Neural cell (in vitro differentiated cells): ENCODE data around the gene IQCN. TPM values are rescaled to one million over a fixed set of nuclear protein-coding genes. Genes with fewer than 3 reads are reported as not detected.

ENCODE experiments used
- H2AFZ ChIP-seq: fragments of 200-600, 300-800 bp; sonication (generic), shearing (Covaris generic); 2 replicates; pipeline ENCODE4 v1.6.0; 2014; ENCODE audit warnings: low read depth, mild to moderate bottlenecking, antibody characterized with exemption, low read length, moderate library complexity
- H3F3A ChIP-seq: fragments of 200-600 bp; shearing (Covaris generic); 2 replicates; pipeline ENCODE4 v1.6.1; 2016; ENCODE audit warnings: mild to moderate bottlenecking, moderate library complexity, mixed read lengths, antibody characterized with exemption, low read length; ENCODE audit not compliant: insufficient read depth, poor library complexity, severe bottlenecking
- H3K27ac ChIP-seq: fragments of 200-600, 300-800 bp; sonication (generic), shearing (Covaris generic); 2 replicates; pipeline ENCODE4 v1.5.1; 2014; ENCODE audit warnings: mild to moderate bottlenecking, low read length, moderate library complexity
- H3K27me3 ChIP-seq: fragments of 300-800, 200-600 bp; sonication (generic), shearing (Covaris generic); 2 replicates; pipeline ENCODE4 v1.6.0; 2014; ENCODE audit warnings: mild to moderate bottlenecking, low read depth, low read length, moderate library complexity; ENCODE audit not compliant: insufficient read depth
- H3K36me3 ChIP-seq: fragments of 300-800, 200-600 bp; sonication (generic), shearing (Covaris generic); 2 replicates; pipeline ENCODE4 v1.5.1; 2014; ENCODE audit warnings: mild to moderate bottlenecking, antibody characterized with exemption, low read length, moderate library complexity; ENCODE audit not compliant: insufficient read depth
- H3K4me2 ChIP-seq: fragments of 300-800, 200-600 bp; sonication (generic), shearing (Covaris generic); 2 replicates; pipeline ENCODE4 v1.6.0; 2014; ENCODE audit warnings: mild to moderate bottlenecking, low read length
- H3K4me3 ChIP-seq: fragments of 300-800, 200-600 bp; sonication (generic), shearing (Covaris generic); 2 replicates; pipeline ENCODE4 v1.5.1; 2014; ENCODE audit warnings: mild to moderate bottlenecking, low read length, moderate library complexity
- H3K79me2 ChIP-seq: fragments of 200-600 bp; shearing (Covaris generic); replicated peaks from 2 replicates; pipeline ENCODE4 v1.6.0; 2014; ENCODE audit warnings: mild to moderate bottlenecking, low read length, moderate library complexity; ENCODE audit not compliant: insufficient read depth
- H3K9ac ChIP-seq: fragments of 300-800, 200-600 bp; sonication (generic), shearing (Covaris generic); 2 replicates; pipeline ENCODE4 v1.6.1; 2016; ENCODE audit warnings: mild to moderate bottlenecking, low read length, mixed read lengths
- H3K9me2 ChIP-seq: fragments of 200-600 bp; shearing (Covaris generic); 2 replicates; pipeline ENCODE4 v1.6.1; 2016; ENCODE audit warnings: mild to moderate bottlenecking, low read length, mixed read lengths; ENCODE audit not compliant: insufficient read depth
- H3K9me3 ChIP-seq: fragments of 200-600, 300-800 bp; sonication (generic), shearing (Covaris generic); 2 replicates; pipeline ENCODE4 v1.6.1; 2016; ENCODE audit warnings: mild to moderate bottlenecking, mixed run types, low read length, moderate library complexity, mixed read lengths
- H4K20me1 ChIP-seq: fragments of 200-600 bp; shearing (Covaris generic); 2 replicates; pipeline ENCODE4 v1.6.1; 2016; ENCODE audit warnings: mild to moderate bottlenecking, mixed run types; ENCODE audit not compliant: insufficient read depth
- CTCF ChIP-seq: fragments of 450-650 bp; IDR thresholded peaks from 2 replicates; pipeline ENCODE4 v1.5.1; 2014; ENCODE audit warnings: antibody characterized with exemption, mild to moderate bottlenecking, moderate library complexity; ENCODE audit not compliant: poor library complexity, severe bottlenecking
- EP300 ChIP-seq: fragments of 450-650 bp; conservative IDR thresholded peaks from 2 replicates; pipeline ENCODE4 v1.6.1; 2014; ENCODE audit warnings: antibody characterized with exemption, mild to moderate bottlenecking, moderate library complexity; ENCODE audit not compliant: poor library complexity, severe bottlenecking
- EZH2 ChIP-seq: fragments of 200-600, 300-800 bp; shearing (Covaris generic), sonication (generic); IDR thresholded peaks from 2 replicates; pipeline ENCODE4 v1.6.1; 2014; ENCODE audit warnings: antibody characterized with exemption, low read length, borderline replicate concordance, mild to moderate bottlenecking; ENCODE audit not compliant: insufficient read depth, poor library complexity, severe bottlenecking
- MXI1 ChIP-seq: fragments of 450-650 bp; conservative IDR thresholded peaks from 2 replicates; pipeline ENCODE4 v1.6.1; 2014; ENCODE audit warnings: antibody characterized with exemption, mild to moderate bottlenecking; ENCODE audit not compliant: poor library complexity, severe bottlenecking
- POLR2AphosphoS5 ChIP-seq: IDR thresholded peaks from 2 replicates; pipeline ENCODE4 v1.6.1; 2012
- RAD21 ChIP-seq: fragments of 450-650 bp; conservative IDR thresholded peaks from 2 replicates; pipeline ENCODE4 v1.6.1; 2014; ENCODE audit warnings: antibody characterized with exemption, mild to moderate bottlenecking, moderate library complexity
- REST ChIP-seq: IDR thresholded peaks from 2 replicates; pipeline ENCODE4 v1.6.1; 2012; ENCODE audit warnings: borderline replicate concordance
- SMC3 ChIP-seq: fragments of 450-650 bp; conservative IDR thresholded peaks from 2 replicates; pipeline ENCODE4 v1.6.1; 2014; ENCODE audit warnings: antibody characterized with exemption, mild to moderate bottlenecking, moderate library complexity; ENCODE audit not compliant: poor library complexity
- TAF1 ChIP-seq: IDR thresholded peaks from 2 replicates; pipeline ENCODE4 v1.6.1; 2012; ENCODE audit warnings: low read depth
- polyA plus RNA-seq: library from polyadenylated mRNA; depleted of rRNA; stranded (reverse); fragments of >200 nt; gene quantifications from 2 replicates; pipeline ENCODE4 v1.2.3, GENCODE V29; 2014

IQCN gene
- polyA plus RNA-seq, 1 donor from 2014 or later, result 2.5 TPM

- peak overlapping the region; percentile 68 for H3K9ac ChIP-seq
- no peaks in the 10 kb centered on the region for H4K20me1 ChIP-seq
- H3K27me3 ChIP-seq, result no peaks in the 10 kb centered on the region
- H3K4me2 ChIP-seq, result peak overlapping the region; percentile 10
- H2AFZ ChIP-seq, result no peak overlapping the region
- no peaks in the 10 kb centered on the region for H3K79me2 ChIP-seq
- no peaks in the 10 kb centered on the region for H3K9me3 ChIP-seq
- TF ChIP-seq RAD21 (no peak), EP300 (peak; percentile 7)
- no peaks in the 10 kb centered on the region for H3F3A ChIP-seq
- no peaks in the 10 kb centered on the region for H3K9me2 ChIP-seq
- H3K27ac ChIP-seq, result peak overlapping the region; percentile 30
- peak overlapping the region; percentile 63 for H3K4me3 ChIP-seq
- no peaks in the 10 kb centered on the region for H3K36me3 ChIP-seq
These were observed 18.2 kb upstream of the IQCN start for GRCh38 chr19:18292462-18292809.

GRCh38 chr19:18291590-18292461, 17.6 kb upstream of the IQCN start:
- Histone ChIP-seq H3F3A (no peaks in the 10 kb centered on the region), H2AFZ (no peak overlapping the region), H3K4me3 (peak overlapping the region; percentile 63), H3K36me3 (no peaks in the 10 kb centered on the region), H3K9ac (peak overlapping the region; percentile 68), H3K4me2 (peak overlapping the region; percentile 39), H3K9me3 (no peaks in the 10 kb centered on the region), H3K79me2 (no peaks in the 10 kb centered on the region), H3K27ac (peak overlapping the region; percentile 44), H4K20me1 (no peaks in the 10 kb centered on the region), H3K9me2 (no peaks in the 10 kb centered on the region), H3K27me3 (no peaks in the 10 kb centered on the region)
- peak; percentile 30 for TF ChIP-seq EP300
- TF ChIP-seq REST, result no peak
- TF ChIP-seq POLR2AphosphoS5, result peak; percentile 38

- Histone ChIP-seq H4K20me1 (no peaks in the 10 kb centered on the region), H3K27me3 (no peaks in the 10 kb centered on the region), H3K4me2 (no peak overlapping the region), H3K9me2 (no peaks in the 10 kb centered on the region), H3K36me3 (no peaks in the 10 kb centered on the region), H3K27ac (no peak overlapping the region), H3K9ac (peak overlapping the region; percentile 68), H3F3A (no peaks in the 10 kb centered on the region), H2AFZ (no peak overlapping the region), H3K79me2 (no peaks in the 10 kb centered on the region), H3K9me3 (no peaks in the 10 kb centered on the region), H3K4me3 (peak overlapping the region; percentile 63)
- TF ChIP-seq REST, result no peak
- no peak for TF ChIP-seq SMC3
- no peak for TF ChIP-seq EP300
- no peak for TF ChIP-seq MXI1
- TF ChIP-seq EZH2, result no peak
- no peak for TF ChIP-seq POLR2AphosphoS5
- no peak for TF ChIP-seq TAF1
- no peak for TF ChIP-seq CTCF
- no peak for TF ChIP-seq RAD21
These were observed 16.8 kb upstream of the IQCN start for GRCh38 chr19:18291019-18291524.
